Embryonic facial prominence (tissue), 1 donor: ENCODE data around the gene B3GNT7.
"Not testable (repeated sequence)": the region's sequence is repeated elsewhere in the genome, so short reads cannot be mapped to it uniquely, and the experiment has no call there.

ENCODE experiments used
- DNase-seq: peaks from one replicate; pipeline ENCODE4 v3.0.0-alpha.2; 2016; ENCODE audit errors: extremely low spot score

B3GNT7 gene

DNA sequence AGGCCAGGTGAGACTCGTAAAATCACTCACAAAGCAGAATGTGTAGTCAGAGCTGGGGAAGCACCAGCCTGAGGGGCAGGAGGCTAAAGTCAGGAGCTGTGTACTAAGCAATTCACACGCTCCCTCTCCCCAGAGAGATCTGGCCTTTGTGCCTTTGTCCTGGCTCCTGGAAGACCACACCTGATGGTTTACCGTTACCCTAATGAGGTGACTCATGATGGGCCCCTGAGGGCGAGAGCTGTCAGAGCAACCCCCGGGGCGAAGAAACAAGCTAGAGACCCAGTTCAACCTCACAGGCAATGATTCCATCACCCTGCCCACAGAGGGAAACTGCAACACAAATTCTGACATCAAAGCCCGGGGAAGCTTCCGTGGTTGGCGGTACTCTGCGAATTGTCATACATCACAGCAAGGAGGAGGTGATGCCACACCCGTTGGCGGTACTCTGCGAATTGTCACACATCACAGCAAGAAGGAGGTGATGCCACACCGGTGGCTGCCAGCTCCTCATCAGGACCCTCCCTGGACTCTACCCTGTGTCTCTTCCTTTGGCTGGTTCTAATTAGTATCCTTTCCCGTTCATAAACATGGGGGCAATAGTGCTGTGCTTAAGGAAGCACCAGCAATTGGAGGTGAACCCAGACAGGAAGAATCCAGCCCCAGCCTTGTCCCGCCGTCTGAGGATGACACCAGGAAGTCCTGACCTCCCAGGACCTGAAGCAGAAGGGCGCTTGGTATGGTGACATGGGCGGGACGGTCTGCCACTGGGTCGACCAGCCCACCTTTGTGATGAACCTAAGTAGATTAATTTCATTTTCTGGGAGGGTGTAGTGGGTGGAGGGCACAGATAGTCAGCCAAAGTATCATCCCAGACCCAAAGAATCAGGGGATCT is 30.5 kb downstream of the B3GNT7 start:
- no peak for DNase-seq

DNA sequence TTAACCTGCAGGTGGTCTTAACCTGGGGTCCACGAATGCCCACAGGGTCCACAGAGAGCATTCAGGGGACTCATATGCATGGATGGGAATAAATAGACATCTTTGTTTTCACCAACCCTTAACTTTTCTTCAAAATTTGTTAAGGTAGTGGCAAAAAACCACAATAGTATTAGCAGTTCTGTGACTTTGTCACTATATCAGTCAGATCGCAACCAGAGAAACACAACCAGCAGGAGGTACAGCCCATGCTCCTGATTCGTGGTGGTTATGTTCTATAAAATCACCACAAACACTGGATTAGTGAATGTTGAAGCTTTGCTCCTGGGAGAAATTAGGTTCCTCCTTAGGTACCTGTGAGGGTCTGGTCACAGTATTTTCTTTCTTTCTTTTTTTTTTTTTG is 31.6 kb downstream of the B3GNT7 start:
- DNase-seq: no peak

DNA sequence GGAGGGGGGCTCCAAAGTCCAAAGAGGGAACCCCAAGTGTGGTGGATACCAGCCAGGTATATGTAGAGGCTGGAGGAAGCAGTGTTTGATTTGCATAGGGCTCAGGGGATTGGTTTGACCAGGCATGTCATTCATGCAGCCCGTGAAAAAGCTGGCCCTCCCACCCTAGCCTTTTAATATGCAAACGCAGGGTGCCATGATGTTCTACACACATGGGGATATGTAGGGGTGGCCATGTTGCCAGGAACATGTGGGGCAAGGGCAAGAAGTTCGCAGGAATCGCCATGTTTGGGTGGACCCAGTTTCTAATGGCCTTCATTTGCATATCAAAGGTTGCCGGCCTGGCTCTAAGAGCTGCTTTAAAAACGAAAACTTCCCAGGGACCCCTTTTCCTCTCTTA is 33.6 kb downstream of the B3GNT7 start:
- no peak for DNase-seq

DNA sequence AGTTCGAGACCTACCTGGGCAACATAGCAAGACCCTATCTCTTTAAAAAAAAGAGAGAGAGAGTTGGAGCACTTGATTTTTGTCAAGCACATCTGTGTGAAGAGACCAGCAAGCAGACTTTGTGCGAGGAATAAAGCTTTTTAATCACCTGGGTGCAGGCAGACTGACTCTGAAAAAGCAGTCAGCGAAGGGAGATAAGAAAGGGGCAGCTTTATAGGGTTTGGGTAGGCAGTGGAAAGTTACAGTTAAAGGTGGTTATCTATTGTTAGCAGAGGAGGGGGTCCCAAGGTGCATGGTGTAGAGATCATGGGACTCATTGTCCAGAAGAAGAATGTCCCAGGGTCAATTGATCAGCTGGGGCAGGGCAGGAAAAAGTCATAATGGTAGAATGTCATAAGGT is 34.4 kb downstream of the B3GNT7 start:
- no peak for DNase-seq

DNA sequence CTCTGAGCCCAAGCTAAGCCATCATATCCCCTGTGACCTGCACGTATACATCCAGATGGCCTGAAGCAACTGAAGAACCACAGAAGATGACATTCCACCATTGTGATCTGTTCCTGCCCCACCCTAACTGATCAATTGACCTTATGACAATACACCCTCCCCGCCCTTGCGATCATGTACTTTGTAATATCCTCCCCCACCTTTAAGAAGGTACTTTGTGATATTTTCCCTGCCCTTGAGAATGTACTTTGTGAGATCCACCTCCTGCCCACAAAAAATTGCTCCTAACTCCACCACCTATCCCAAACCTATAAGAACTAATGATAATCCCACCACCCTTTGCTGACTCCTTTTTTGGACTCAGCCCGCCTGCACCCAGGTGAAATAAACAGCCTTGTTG is 34.9 kb downstream of the B3GNT7 start:
- not testable (repeated sequence) for DNase-seq

DNA sequence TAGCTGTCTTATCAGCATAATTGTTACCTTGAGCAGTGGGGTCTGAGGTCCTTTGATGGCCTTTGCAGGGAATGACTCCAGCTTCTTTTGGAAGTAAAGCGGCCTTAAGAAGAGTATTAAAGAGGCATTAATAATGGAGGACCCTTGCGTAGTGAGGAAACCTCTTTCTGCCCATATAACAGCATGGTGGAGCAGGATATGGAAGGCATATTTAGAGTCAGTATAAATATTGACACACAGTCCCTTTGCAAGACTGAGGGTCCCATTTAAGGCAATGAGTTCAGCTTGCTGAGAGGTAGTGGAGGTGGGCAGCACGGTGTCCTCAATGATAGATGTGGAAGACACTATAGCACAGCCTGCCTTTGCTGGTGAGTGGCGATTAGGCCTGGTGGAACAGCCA is 36.1 kb downstream of the B3GNT7 start:
- no peak for DNase-seq

DNA sequence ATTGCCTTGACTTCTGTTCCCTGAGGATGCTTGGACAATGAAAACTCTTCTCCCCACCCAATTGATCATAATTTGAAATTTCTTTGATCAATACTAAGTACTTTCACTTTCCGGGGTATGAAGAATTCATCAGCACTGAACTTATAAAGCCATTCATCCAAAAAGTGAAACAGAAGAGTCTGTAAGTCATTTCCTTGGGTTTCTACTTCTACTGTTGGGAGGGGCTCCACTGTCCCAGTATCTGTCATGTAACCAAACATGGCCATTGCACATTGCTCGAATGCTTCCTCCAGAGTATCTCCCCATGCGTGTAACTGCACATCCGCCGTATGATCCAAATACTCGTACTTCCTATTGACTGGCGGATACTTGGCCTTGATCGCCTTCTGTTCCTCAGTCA is 38.5 kb downstream of the B3GNT7 start:
- no peak for DNase-seq

DNA sequence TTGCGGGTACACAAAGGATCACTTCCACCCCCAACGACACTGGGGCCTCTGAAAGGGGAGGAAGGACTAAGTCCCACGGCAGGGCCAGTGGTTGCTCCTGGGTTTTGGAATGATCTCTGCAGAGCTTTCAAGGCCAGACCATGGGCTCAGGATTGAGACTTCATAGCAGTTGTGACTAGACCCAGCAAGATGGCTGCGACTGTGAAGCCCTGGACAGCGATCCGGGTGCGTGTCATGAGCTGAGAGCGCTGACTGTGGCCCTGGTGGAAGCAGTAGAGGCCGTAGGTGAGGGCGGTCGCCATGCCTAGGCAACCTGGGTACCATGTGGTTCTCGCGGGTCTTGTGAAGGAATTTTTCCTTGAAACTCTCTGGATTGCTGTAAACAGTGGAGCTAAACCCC is 41.4 kb downstream of the B3GNT7 start:
- no peak for DNase-seq

DNA sequence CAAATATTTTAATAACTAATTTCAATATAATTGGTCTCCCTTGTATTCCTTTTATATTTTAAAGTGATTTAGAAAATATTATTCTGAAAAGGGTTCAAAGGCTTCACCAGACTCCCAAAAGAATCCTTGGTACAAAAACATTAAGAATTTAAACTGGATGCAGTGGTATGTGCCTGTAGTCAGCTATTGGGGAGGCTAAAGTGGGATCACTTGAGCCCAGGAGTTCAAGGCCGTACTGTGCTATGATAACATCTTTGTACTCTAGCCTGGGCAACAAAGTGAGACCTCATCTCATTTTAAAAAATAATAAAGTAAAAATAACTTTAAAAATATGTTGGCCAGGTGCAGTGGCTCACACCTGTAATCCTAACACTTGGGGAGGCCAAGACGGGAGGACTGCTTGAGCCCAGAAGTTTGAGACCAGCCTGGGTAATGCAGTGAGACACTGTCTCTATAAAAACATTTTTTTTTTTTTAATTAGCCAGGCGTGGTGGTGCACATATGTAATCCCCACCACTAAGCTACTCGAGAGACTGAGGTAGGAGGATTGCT is 54.1 kb downstream of the B3GNT7 start:
- DNase-seq: no peak

DNA sequence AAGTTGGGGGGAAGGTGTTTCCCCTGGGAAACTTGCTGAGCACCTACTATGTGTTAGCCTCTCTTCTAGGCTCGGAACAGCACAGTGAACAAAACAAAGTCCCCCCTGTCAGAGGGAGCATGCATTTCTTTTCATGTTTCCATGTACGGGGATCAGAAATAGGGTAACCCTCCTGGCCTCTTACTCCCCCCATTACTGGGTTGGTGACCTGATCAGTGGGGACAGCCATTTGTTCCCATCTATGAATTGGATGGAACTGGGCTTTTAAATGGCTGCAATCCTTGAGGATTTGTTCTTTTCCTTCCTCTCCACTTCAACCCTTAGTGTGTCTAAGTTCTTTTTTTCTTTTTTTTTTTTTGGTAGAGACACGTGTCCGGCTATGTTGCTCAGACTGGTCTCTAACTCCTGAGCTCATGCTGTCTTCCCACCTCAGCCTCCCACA is 55.1 kb downstream of the B3GNT7 start:
- no peak for DNase-seq
